ENCODE data around the gene SP140.
"Not testable (repeated sequence)": the region's sequence is repeated elsewhere in the genome, so short reads cannot be mapped to it uniquely, and the experiment has no call there.

The SP140 gene

GRCh38 chr2:230227216-230227615, 1.7 kb downstream of the SP140 start:
- DNase-seq: no peak

DNA sequence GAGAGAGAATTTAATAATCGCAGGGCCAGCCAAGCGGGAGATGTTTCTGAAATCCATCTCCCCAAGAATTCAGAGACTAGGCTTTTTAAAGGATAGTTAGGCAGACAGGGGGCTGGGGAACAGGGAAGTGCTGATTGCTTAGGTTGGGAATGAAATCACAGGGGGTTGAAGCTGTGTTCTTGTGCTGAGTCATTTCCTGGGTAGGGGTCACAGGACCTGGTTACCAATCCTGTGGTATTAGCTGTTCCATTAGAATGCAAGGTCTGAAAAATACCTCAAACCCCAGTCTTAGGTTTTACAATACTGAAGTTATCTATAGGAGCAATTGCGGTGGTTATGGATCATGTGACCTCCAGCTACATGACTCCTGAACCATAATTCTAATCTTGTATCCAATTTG, 4.6 kb downstream of the SP140 start:
- DNase-seq: no peak

DNA sequence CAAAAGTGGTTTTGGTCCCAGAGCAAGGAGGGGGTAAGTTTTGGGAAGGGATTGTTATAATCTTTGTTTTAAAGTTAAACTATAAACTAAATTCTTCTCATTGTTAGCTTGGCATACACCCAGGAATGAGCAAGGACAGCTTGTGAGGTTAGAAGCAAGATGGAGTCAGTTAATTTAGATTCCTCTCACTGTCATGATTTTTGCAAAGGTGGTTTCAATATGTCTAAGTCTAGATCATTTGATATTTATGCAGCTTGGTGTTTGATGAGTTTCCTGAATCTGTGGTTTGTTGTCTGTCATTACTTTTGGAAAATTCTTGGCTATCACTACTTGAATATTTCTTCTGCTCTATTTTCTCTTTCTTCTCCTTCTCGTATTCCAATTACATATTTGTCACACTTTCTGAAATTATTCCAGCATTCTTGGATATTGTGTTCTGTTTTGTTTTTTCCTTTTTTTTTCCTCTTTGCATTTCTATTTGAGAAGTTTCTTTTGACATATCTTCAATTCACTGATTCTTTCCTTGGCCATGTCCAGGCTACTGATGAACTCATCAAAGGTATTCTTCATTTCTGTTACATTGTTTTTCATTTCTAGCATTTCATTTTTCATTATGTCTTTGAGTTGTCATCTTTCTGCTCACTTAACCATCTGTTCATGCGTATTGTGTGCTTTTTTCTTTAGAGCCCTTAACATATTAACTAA, 5.1 kb downstream of the SP140 start:
- DNase-seq: no peak

DNA sequence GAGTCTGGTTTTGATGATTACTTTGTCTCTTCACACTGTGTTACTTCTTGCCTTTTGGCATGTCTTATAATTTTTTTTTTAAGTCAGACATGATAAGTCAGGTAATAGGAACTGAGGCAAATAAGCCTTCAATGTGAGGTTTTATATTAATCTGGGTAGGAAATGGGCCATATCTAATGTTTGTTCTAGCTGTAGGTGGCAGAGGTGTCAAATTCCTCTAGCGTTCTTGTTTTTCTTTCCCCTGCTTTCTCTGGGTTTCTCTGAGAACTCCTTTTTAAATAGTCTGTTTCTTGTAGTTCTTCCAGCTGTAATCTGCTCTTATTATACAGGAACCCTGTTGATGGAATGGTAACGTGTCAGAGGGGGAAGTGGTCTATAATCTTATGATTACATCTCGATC, 5.7 kb downstream of the SP140 start:
- DNase-seq: no peak

GRCh38 chr2:230234122-230234722, 8.7 kb downstream of the SP140 start:
- DNase-seq: no peak

- DNase-seq: no peak
Observed at GRCh38 chr2:230234845-230235244, 9.3 kb downstream of the SP140 start.

- no peak for DNase-seq
Observed at GRCh38 chr2:230244211-230244610, 18.7 kb downstream of the SP140 start.

- no peak for DNase-seq
Observed at GRCh38 chr2:230246206-230246605, 20.7 kb downstream of the SP140 start.

DNA sequence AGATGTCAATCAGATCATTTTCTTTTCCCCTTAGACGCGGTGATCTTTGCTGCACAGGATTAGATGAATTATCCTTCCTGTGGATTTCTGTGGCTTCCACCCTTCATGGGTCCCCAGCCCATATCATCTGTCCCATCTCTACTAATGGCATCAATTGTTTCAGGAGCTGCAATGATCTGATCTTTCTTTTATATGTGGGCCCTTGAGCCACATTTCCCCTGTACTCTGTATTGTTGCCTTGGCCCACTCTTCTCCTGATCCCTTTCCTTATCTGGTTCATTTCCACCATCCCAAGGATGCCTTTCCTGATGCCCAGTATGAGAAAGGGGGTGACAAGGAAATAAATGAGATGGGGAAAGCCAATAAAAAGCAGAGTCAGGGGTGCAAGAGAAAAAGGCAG, 24.7 kb downstream of the SP140 start:
- DNase-seq: no peak

DNA sequence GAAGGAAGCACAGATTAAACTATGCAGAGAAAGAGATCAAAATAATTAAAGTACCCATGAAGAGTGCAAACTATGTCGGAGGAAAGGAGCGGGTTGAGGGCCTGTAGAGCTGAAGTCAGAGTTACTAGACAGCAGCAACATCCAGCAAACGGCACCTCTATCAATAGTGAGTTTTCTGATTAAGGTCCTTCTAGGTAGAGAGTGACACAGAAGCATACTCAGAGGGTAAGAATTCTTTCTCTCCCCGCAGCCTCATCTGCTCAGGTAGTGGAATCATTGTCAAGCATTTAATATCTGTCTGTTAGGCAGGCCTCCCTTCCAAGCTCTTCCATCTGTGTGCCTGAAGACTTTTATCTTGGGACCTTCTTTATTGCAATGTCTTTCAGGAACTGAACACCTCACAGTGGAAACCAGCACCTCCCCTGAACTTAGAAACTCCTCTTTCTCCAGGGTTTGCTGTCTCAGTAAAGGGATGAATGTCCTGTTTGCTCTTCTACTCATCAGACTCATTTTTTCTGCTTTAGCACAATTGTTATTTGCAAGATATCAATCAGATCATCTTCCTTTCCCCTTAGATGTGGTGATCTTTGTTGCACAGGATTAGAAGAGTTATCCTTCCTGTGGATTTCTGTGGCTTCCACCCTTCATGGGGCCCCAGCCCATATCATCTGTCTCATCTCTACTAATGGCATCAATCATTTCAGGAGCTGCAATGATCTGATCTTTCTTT, 28.8 kb downstream of the SP140 start:
- no peak for DNase-seq

- no peak for DNase-seq
Observed at GRCh38 chr2:230256733-230257332, 31.3 kb downstream of the SP140 start.

DNA sequence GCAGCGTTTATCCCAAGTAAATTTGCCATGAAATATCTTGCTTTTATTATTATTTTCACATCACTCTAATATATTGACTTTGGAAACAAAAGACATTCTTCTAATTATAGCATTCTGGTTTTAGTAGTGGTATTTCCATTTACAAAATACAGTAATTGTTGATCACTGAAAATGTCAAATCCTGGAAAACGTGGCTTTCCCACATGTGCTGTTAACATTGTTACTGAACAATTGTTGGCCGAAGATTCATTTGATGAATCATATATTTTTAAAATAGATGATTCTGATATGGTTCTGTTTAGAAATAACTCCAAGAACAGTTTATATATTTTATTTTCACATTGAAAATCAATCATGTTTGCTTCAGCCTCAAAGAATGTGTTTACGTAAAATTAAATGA, 32.9 kb downstream of the SP140 start:
- DNase-seq: no peak

DNA sequence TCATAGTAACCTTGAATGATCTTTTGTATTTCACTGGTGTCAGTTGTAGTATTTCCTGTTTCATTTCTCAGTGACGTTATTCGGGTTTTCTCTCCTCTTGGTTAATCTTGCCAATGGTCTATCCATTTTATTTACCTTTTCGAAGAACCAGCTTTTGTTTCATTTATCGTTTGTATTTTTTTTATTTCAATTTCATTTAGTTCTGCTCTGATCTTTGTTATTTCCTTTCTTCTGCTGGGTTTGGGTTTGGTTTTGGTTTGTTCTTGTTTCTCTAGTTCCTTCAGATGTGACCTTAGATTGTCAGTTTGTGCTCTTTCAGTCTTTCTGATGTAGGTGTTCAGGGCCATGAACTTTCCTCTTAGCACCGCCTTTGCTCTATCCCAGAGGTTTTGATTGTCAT, 36.7 kb downstream of the SP140 start:
- no peak for DNase-seq

GRCh38 chr2:230264945-230265344, 39.4 kb downstream of the SP140 start:
- not testable (repeated sequence) for DNase-seq

DNA sequence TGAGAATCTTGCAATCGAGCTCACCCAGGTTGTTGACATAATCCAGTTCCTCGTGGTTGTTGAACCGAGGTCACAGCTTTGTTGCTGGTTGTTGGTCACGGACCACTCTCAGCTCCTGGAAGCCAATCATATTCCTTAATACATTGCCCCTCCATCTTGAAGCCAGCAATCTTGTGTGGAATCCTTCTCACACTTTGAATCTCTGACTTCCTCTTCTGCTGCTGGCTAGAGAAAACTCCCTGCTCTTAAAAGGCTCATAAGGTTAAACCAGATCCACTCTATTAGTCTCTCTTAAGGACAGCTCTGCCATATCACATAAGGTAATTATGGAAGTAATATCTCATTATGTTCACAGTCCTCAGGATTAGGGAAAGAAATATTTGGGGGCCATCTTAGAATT, 41.1 kb downstream of the SP140 start:
- DNase-seq: no peak

DNA sequence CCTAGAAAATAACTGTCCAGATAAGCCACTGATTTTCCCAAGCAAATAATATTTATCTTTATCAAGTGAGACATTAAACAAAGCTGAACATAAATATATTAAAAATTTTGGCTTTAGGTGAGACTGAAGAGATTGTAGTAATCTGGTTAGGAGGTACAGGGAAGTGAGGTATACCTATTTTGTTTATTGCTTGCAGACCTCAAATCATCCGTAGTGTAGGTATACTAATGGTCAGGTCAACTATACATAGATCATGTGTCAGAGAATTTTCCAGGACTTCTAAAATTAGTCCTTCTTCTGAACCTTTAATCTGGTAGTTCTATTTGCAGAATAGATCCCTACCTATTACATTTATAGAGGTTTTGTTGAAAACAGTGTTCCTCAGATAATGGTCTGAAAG, 41.5 kb downstream of the SP140 start:
- no peak for DNase-seq

DNA sequence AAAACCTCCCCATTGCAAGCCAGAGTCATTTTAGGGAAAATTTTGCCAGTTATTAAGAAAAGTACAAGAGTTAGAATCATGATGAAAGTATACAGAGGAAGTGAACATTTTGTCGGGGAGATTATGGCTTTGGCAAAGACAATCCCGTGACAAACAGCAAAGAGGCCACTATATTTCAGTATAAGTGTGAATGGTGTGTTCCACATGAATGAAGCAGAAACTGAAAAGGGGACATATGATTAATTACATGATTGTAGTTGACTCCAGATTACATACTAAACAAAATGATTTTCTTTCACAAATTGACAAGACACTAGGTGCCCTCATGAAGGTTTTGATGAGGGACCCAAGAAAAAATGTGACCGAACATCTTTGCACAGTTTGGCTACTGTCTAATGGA, 42.0 kb downstream of the SP140 start:
- no peak for DNase-seq

DNA sequence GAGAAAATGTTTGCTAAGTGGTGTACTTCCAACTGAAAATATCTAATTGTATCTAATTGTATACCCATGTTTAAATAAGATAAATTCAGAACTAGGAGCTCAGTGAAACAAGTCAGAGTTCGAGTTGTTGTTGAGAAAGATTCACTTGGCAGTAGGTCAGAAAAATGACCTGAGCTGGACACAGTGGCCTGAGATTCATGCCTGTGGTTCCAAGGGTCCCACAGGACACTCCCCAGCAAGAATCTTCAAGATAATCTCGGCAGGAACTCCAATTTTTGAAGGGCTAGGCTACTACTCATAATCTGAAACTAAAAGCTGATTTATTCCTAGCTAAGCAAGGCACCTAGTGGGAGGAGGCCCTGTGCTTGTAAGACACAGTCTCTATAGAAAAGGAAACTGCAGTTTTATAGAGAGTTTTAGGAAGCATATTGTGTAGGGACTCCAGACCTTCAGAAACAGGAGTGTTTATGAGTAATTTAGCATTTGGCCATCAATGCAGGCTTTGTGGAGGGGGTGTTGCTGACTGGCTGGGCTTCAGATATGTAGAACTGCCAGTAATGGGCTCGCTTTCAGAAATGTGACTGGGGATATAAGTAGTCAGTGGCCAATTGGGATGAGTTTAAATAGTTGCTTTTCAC, 43.2 kb downstream of the SP140 start:
- no peak for DNase-seq

DNA sequence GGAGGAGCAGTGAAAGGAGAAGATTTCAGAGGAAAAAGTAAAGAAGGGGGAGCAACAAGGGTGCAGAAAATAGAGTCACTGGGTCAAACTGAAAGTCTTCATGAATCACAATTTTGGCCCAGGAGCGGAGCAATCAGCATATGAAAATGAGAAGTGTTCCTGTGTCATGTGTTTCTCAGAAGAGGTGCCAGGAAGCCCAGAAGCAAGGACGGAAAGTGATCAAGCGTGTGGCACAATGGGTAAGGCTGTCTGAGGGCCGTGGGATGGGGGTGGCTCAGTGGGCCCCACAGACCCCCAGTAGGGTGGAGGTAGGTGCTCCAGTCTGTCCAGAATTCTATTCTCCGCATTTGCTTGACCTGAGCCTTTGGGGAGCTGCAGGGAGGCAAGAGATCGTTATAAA, 44.2 kb downstream of the SP140 start:
- no peak for DNase-seq

- DNase-seq: no peak
Observed at GRCh38 chr2:230282936-230283335, 57.4 kb downstream of the SP140 start.

DNA sequence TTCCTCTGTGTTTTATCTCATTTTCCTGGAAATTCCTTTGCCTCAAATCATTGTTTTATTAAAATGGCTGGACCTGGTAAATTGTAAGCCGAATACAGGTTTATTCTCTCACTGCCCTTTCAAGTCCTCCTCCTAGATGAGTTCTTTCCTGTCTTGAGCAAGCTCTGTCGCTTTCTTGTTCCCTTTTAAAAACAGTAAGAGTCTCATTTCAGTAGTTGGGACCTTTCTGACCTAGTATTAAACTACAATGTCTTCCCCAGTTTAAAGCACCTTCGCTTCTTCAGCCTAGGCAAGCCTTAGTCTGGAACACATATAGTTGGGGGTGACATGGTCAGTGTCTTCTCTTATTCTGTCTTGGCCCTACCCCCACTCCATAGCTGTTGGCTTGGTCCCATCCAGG, 60.5 kb downstream of the SP140 start:
- no peak for DNase-seq

- DNase-seq: not testable (repeated sequence)
Observed at GRCh38 chr2:230289311-230289710, 63.8 kb downstream of the SP140 start.

DNA sequence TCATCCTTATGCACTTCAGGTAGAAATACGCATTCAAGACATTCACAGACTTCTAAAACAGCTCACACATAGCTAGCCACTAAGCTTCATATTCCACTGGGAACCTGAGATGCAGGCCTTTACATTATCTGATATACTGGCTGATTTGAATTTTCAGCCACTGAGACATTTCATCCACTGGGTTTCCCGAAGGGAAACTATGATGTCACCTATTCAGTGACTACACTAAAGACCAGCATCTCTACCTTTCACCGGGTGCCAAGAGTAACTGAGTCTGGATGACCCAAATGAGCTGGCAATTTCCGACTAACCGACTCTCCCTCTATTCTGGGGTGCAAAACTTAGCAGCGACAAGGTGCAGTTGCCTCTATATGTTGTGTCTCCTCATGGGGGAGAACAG, 69.7 kb downstream of the SP140 start:
- no peak for DNase-seq

Measured in NCI-H1105 (cell line).